ENCODE data around the gene HOXC4. TPM values are rescaled to one million over a fixed set of nuclear protein-coding genes. Genes with fewer than 3 reads are reported as not detected.

The HOXC4 gene
- total RNA-seq, 4 donors from 2014 or later: 0.51 to 2.0 (median 0.71) TPM

GRCh38 chr12:54065677-54066076 lies 12.0 kb downstream of the HOXC4 start:
- Histone ChIP-seq H3K27me3 (peaks cover 0 to 6% (median 0%) of the 10 kb centered on the region in 3 donors), H3K36me3 (no peaks in the 10 kb centered on the region), H3K27ac (no peak overlapping the region), H3K4me3 (no peak overlapping the region), H3K4me1 (no peaks in the 10 kb centered on the region), H3K9me3 (no peaks in the 10 kb centered on the region)
- TF ChIP-seq POLR2A (IDR thresholded peaks at IDR 0.05) (no peak), CTCF (IDR thresholded peaks at IDR 0.05 in 4 of 5, conservative IDR thresholded peaks at IDR 0.05 in 1 of 5) (no peak)
- no peak for ATAC-seq
- in situ Hi-C loops (cut with MboI; ENCODE audit: low sequenced_read_pairs in 4 of 4): no loop called here
- no peak for DNase-seq
- intact Hi-C loops (cut with DNase I; ENCODE audit: low total_unique reads): no loop called here

- intact Hi-C loops (cut with DNase I; ENCODE audit: low total_unique reads): no loop called here
- H3K4me3 ChIP-seq: no peak overlapping the region
- DNase-seq: no peak
- ATAC-seq: no peak
- in situ Hi-C loops (cut with MboI; ENCODE audit: low sequenced_read_pairs in 4 of 4): no loop called here
- TF ChIP-seq POLR2A (IDR thresholded peaks at IDR 0.05): no peak
- no peak for TF ChIP-seq CTCF (IDR thresholded peaks at IDR 0.05 in 4 of 5, conservative IDR thresholded peaks at IDR 0.05 in 1 of 5)
- no peak overlapping the region for H3K27ac ChIP-seq
- H3K9me3 ChIP-seq: no peaks in the 10 kb centered on the region
- H3K36me3 ChIP-seq: no peaks in the 10 kb centered on the region
- H3K27me3 ChIP-seq: peaks cover 0 to 6% (median 0%) of the 10 kb centered on the region in 3 donors
- H3K4me1 ChIP-seq: no peaks in the 10 kb centered on the region
These were observed 12.8 kb downstream of the HOXC4 start for GRCh38 chr12:54066408-54066807.

GRCh38 chr12:54068418-54069070 lies 14.9 kb downstream of the HOXC4 start:
- no peak for ATAC-seq
- no peaks in the 10 kb centered on the region for H3K36me3 ChIP-seq
- H3K27ac ChIP-seq: no peak overlapping the region
- no peak for TF ChIP-seq CTCF (IDR thresholded peaks at IDR 0.05 in 4 of 5, conservative IDR thresholded peaks at IDR 0.05 in 1 of 5)
- no peak for TF ChIP-seq POLR2A (IDR thresholded peaks at IDR 0.05)
- intact Hi-C loops (cut with DNase I; ENCODE audit: low total_unique reads): no loop called here
- DNase-seq: no peak
- H3K9me3 ChIP-seq: no peaks in the 10 kb centered on the region
- in situ Hi-C loops (cut with MboI; ENCODE audit: low sequenced_read_pairs in 4 of 4): no loop called here
- no peak overlapping the region for H3K4me3 ChIP-seq
- peaks cover 0 to 6% (median 0%) of the 10 kb centered on the region in 3 donors for H3K27me3 ChIP-seq
- H3K4me1 ChIP-seq: no peaks in the 10 kb centered on the region

- H3K4me1 ChIP-seq: no peaks in the 10 kb centered on the region
- H3K9me3 ChIP-seq: no peaks in the 10 kb centered on the region
- TF ChIP-seq POLR2A (IDR thresholded peaks at IDR 0.05): no peak
- TF ChIP-seq CTCF (IDR thresholded peaks at IDR 0.05 in 4 of 5, conservative IDR thresholded peaks at IDR 0.05 in 1 of 5): no peak
- no peaks in the 10 kb centered on the region for H3K27me3 ChIP-seq
- ATAC-seq (no peak), DNase-seq (no peak)
- no peaks in the 10 kb centered on the region for H3K36me3 ChIP-seq
- no peak overlapping the region for H3K4me3 ChIP-seq
- no peak overlapping the region for H3K27ac ChIP-seq
- in situ Hi-C loops (cut with MboI; ENCODE audit: low sequenced_read_pairs in 4 of 4) (no loop called here), intact Hi-C loops (cut with DNase I; ENCODE audit: low total_unique reads) (no loop called here)
These were observed 18.3 kb downstream of the HOXC4 start for GRCh38 chr12:54071942-54072341.

GRCh38 chr12:54074308-54074707 lies 20.7 kb downstream of the HOXC4 start:
- H3K9me3 ChIP-seq: no peaks in the 10 kb centered on the region
- ATAC-seq (no peak), DNase-seq (no peak)
- H3K4me3 ChIP-seq: no peak overlapping the region
- no peaks in the 10 kb centered on the region for H3K27me3 ChIP-seq
- TF ChIP-seq CTCF (IDR thresholded peaks at IDR 0.05 in 4 of 5, conservative IDR thresholded peaks at IDR 0.05 in 1 of 5): no peak
- TF ChIP-seq POLR2A (IDR thresholded peaks at IDR 0.05): no peak
- H3K36me3 ChIP-seq: no peaks in the 10 kb centered on the region
- no peak overlapping the region for H3K27ac ChIP-seq
- intact Hi-C loops (cut with DNase I; ENCODE audit: low total_unique reads) (no loop called here), in situ Hi-C loops (cut with MboI; ENCODE audit: low sequenced_read_pairs in 4 of 4) (no loop called here)
- H3K4me1 ChIP-seq: no peaks in the 10 kb centered on the region
